ENCODE measurements around the gene PDGFA.
A peak's percentile ranks its signal among the peaks of the same experiment; 100 is the strongest.

PDGFA gene

DNA sequence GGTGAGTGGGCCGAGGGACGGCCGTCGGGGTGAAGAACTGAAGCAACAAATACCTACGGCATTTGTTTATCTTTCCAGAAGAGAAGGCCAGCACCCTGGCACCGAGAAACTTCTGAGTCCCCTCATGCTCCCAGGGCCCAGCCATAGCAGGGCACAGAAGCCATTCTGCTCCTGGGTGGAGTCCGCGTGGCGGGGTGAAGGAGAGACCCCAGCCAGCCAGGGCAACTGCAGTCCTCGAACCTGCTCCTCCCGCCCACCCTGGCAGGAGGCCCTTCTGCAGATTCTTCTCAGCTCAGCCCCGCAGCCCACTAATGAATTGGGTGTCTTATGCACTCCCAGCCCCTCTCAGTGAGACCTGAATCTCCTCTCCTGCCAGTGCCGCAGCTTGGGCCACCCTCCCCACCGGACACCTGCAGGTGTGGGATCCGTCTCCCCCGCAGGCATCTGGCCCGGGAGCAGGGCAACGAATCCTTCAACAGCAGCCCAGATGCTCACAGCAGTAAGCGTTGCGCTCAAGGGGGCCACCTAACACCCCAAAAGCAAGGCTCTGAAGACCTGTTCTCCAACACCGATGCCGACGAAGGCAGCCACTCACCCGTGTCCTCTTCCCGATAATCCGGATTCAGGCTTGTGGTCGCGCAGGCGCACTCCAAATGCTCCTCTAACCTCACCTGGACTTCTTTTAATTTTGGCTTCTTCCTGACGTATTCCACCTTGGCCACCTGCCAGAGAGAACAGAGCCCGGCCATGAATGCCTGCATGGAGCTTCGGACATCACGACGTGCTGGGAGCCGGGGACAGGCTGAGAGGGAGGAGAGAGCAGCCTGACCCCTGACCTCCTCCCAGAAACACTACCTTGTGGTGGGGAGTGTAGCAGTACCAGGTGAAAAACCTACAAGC, 18.9 kb downstream of the PDGFA start:
- no peak for DNase-seq

GRCh38 chr7:499853-500485, 19.7 kb downstream of the PDGFA start:
- no peak for DNase-seq

DNA sequence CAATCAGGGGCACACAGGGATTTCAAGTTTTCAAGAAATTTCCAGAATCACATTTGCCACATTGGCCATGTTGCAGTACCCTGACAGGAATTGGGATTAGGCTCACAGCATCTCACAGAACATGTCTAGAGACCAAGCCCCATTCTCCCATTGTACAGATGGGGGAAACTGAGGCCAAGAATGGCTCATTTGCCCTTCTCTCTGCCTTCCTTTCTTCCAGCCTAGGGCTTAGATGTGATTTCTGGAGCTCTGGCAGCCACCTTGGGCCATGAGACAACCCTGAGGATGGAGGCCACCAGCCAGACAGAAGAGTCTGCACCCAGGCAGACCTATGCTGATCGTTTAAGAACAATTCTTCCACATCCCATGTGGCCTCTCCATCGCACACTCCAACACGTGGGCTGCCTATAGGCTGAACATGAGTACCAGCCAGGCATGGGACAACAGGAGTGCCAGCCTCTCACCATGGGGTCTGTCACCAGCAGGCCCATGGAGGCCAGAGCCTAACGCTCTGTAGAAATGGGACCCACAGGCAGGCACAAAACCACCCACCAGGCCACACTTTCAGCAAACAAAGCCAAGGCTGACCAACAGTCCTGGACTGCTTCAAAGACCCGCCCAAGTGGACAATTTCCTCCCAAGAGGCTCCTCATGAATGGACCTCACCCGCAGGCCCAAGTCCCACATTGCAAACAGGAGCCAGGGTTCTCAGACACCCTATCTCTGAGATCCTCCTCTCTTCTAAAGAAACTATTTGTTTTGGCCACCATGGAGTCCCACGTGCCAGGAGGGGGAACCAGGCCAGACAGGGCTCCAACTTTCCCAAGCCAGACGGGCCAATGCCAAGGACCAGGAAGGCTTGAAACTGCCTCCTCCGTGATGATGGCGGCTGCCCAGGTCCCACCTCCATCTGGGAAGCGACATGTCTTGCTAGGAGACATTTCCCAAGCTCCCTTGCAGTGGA, 20.7 kb downstream of the PDGFA start:
- no peak for DNase-seq

- DNase-seq = no peak
These were observed 21.5 kb downstream of the PDGFA start for GRCh38 chr7:497946-498655.

- no peak for DNase-seq
These were observed 22.3 kb downstream of the PDGFA start for GRCh38 chr7:497346-497745.

- DNase-seq = peak; percentile 41
These were observed 22.9 kb downstream of the PDGFA start for GRCh38 chr7:496528-497295.

DNA sequence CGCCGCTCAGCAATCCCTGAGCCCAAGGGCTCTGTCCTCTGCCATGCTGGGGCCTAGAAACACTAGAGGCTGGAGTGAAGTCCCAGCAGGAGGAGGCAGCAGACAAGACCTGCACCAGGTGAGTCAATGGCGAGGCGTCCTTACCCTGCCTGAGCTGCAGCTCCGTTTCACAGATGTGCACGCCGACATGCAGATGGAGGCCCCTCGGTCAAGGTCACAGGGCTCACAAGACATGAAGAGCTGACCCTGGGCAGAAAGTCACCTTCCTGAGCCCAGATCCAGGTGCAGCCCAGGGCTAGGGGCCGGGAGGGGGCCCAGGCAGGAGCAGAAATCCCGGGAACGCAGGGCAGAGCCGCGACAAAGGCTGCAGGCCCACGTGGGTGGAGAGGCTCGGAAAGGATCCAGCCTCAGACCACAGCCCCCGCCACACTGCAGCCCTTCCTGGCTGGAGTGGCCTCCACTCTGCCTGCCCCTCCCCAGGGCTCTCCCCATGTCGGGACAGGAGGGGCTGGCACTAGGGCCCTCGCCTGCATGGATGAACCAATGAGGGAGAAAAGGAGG, 23.8 kb downstream of the PDGFA start:
- DNase-seq = no peak

DNA sequence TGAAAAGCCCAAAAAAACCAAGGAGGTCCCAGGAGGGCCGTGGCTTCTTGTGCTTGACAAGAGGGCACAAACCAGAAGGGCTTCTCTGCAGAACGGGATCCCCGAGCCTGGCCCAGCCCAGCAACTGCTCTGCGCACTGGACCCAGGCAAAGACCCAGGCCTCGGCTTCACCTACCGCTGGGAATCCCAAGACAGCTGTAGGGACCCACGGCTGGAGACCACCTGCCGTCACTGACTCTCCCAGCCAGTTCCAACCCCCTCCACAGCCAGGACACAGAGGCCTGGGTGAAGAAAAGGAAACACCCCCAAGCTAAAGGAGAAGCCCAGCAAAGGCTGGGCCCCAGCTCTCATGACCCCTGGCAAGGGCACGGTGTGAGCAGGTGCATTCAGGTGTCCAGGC, 24.3 kb downstream of the PDGFA start:
- no peak for DNase-seq

DNA sequence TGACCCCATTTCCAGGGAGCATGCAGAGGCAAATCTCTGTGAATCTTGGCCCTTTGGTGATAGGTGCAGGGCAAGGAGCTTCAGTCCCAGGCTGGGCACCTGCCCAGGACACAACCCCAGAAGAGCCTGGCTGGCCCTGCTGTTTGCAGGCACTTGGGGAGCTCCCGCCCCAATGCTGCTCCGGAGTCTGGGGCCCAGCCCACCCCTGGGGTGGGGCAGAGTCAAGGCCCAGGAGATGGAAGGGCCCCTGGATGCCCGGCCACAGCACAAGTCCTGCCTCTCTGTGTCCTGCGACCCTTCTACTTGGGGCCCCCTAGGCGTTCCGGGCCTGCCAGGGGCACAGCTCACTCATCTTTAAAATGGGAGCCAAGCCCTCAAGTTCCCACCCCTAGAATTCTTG, 24.7 kb downstream of the PDGFA start:
- no peak for DNase-seq

DNA sequence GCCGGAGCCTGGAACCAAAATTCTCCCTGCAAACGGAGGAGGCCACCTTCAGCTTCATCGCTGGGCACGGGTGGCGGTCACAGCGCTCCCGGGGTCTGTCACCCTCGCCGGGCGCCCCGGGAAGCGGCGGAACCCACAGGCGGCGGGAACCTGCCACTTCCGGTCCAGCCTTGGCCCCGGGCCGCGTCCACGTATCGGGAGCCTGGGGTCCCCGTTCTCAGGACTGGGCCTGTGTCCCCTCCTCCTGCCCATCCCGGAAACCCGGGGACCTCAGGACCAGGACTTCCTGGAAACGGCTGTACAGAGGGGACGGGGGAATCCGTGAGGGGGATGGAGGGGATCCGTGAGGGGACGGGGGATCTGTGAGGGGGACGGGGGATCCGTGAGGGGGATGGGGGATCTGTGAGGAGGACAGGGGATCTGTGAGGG, 25.4 kb downstream of the PDGFA start:
- DNase-seq = no peak

- no peak for DNase-seq
These were observed 25.9 kb downstream of the PDGFA start for GRCh38 chr7:493661-494251.

- DNase-seq = no peak
These were observed 27.0 kb downstream of the PDGFA start for GRCh38 chr7:492714-493065.

DNA sequence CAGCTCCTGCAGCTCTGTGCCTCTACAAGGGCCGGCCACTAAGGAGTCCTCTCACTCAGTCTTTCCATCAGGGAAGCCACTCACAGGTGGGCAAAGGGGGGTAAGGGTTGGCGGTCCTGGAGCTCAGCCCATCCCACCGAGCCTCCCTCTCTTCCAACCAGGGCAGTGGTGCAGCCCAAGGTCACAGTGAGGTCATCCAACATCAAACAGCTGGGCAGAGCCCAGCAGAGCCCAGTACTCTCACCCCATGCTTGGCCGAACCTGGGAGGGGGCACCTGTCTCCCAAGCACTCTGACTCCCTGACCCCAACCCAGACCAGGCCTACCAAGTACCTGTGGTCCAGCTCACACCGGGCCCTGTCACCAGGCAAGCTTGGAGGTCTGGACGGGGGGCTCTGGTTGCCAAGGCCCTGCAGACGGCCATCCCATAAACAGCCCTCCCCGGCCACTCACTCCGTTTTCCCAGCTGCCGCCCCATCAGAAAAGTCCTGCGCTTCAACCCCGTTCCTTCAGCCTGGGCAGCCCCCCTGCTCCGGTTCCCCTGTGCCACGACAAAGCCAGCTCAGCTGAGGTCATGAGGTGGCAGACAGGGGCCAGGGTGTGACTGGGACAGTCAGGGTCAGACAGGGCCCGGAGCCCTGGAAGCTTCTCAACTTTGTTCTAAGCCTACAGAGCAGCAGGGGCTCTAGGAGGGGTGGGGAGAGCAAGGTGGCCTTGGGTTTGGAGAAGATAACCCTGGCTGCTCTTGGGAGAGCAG, 27.5 kb downstream of the PDGFA start:
- DNase-seq = no peak

DNA sequence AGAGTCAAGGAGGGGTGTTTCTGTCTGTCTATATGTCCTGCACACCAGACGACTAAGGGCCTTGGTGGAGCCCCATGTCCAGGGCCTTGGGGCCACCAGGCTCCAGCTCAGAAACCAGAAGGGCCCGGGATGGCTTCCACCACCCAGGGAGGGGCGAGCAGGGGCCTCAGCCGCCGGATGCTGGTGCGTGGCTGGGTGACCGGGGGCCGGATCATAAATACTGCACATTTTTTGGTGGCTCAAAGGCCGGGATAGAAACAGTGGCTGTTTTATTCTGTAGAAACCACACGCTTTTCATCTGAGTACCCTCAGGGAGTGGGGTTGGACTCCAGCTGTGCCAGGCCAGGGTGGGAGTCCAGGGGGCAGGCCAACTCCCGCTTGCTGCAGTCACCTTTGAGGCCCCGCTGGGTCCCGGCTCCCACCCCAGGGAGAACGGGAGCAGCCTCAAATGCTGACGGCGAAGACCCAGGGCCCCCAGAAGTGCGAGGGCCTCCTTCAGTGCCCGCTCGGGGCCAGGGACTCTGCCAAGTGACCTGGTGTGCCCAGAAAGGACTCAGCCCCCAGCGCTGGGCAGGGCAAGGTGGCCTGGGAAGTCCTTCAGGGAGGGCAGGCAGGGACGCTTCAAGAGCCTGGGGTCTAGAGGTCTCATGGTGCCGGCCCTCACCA, 28.2 kb downstream of the PDGFA start:
- no peak for DNase-seq

GRCh38 chr7:490461-491291, 29.0 kb downstream of the PDGFA start:
- DNase-seq = peak; percentile 87

GRCh38 chr7:489876-490275, 29.8 kb downstream of the PDGFA start:
- no peak for DNase-seq

DNA sequence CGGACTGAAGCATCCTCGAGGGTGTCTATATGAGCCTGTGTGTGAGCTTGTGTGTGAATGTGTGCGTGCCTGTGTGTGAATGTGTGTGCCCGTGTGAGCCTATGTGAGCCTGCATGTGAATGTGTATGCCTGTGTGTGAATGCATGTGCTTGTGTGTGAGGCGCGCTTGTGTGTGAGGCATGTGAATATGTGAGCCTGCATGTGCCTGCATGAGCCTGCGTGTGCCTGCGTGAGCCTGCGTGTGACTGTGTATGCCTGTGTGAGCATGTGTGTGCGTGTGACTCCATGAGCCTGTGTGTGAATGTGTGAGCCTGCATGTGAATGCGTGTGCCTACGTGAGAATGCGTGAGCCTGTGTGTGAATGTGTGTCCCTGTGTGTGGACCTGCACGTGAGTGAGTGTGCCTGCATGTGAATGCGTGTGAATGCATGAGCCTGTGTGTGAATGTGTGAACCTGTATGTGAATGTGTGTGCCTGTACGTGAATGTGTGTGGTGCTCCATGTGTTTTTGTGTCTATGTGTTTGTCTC, 33.4 kb downstream of the PDGFA start:
- DNase-seq = no peak

Data from SHP77 treated with DMSO at 0.1 percent for 48 hours (cell line).